HCT116 (cell line): Measurements from ENCODE around the gene DRC7. TPM values are rescaled to one million over a fixed set of nuclear protein-coding genes. Genes with fewer than 3 reads are reported as not detected.

Source experiments
- ATAC-seq: fragments of 200-7000 bp; cut with Tn5 transposase; 2 replicates; pipeline ENCODE4 v1.9.1; 2020; ENCODE audit warnings: mild to moderate bottlenecking, moderate library complexity
- BruUV-seq: library from RNA; stranded (reverse); fragments of 400-500 nt; replicated peaks from 2 replicates; lab custom pipeline; 2021; lab: Mats Ljungman, UMichigan
- CTCF ChIA-PET: fragments of 300-600 bp; sonication (Branson Sonifier 250); formaldehyde crosslinking; loops from one replicate; lab custom pipeline; 2021; ENCODE audit warnings: antibody characterized with exemption; lab: Charles Lee
- POLR2A ChIA-PET: fragments of 300-600, 350-600 bp; sonication (Branson Sonifier 250); formaldehyde crosslinking; loops from one replicate; lab custom pipeline; 2021; ENCODE audit warnings: antibody characterized with exemption; lab: Charles Lee
- RAD21 ChIA-PET, 2 experiments: fragments of 300-600 bp; sonication (Branson Sonifier 250); formaldehyde crosslinking; loops; one replicate each; lab custom pipeline; 2023; ENCODE audit warnings: low total read pairs in 2 of 2; ENCODE audit not compliant: uncharacterized antibody in 2 of 2, unreplicated experiment in 2 of 2, low non-redundant PET in 1 of 2; lab: Charles Lee
- DNase-seq: peaks from one replicate; pipeline ENCODE4 v3.0.0-alpha.2; 2010; ENCODE audit warnings: low read depth, low spot score
- H2AFZ ChIP-seq: fragments of 200-600 bp; shearing (Covaris generic), sonication (generic); 2 replicates; pipeline ENCODE4 v1.6.1; 2017; ENCODE audit warnings: low read depth, mixed run types, mixed read lengths, antibody characterized with exemption, low read length; ENCODE audit not compliant: poor library complexity, severe bottlenecking
- H3K27ac ChIP-seq: 2 replicates; pipeline ENCODE4 v1.5.1; 2012; ENCODE audit warnings: low read depth, low read length
- H3K27me3 ChIP-seq: fragments of 200-600 bp; sonication (generic); 2 replicates; pipeline ENCODE4 v1.6.1; 2016; ENCODE audit warnings: mixed run types, low read length, mixed read lengths; ENCODE audit not compliant: insufficient read depth
- H3K36me3 ChIP-seq, 2 experiments: fragments of 200-500 bp in 1 of 2; fragments of 200-600 bp in 1 of 2; sonication (Bioruptor generic) in 1 of 2; sonication (generic) in 1 of 2; 2 replicates each; pipeline versions ENCODE4 v1.5.1 to v1.6.1; 2014 to 2016; ENCODE audit warnings: low read length in 2 of 2, inconsistent platforms in 1 of 2, mixed read lengths in 1 of 2, mixed run types in 1 of 2; ENCODE audit not compliant: insufficient read depth in 2 of 2, control insufficient read depth in 1 of 2
- H3K4me1 ChIP-seq, 2 experiments: fragments of 200-600 bp in 1 of 2; sonication (generic) in 1 of 2; 2 replicates each; pipeline versions ENCODE4 v1.5.1 to v1.6.1; 2012 to 2017; ENCODE audit warnings: low read length in 2 of 2, inconsistent platforms in 1 of 2, mild to moderate bottlenecking in 1 of 2, mixed read lengths in 1 of 2, mixed run types in 1 of 2, moderate library complexity in 1 of 2; ENCODE audit not compliant: insufficient read depth in 2 of 2, control insufficient read depth in 1 of 2
- H3K4me2 ChIP-seq: fragments of 200-600 bp; sonication (generic); 2 replicates; pipeline ENCODE4 v1.6.1; 2017; ENCODE audit warnings: mixed run types, low read length, mixed read lengths
- H3K4me3 ChIP-seq, 2 experiments: fragments of 200-600 bp in 1 of 2; sonication (generic) in 1 of 2; replicated peaks in 1 of 2; 2 replicates each; pipeline ENCODE4 v1.5.1; 2011 to 2016; ENCODE audit warnings: low read length in 2 of 2, control low read depth in 1 of 2, low read depth in 1 of 2, mild to moderate bottlenecking in 1 of 2, mixed read lengths in 1 of 2, mixed run types in 1 of 2
- H3K79me2 ChIP-seq: fragments of 200-600 bp; sonication (generic); 2 replicates; pipeline ENCODE4 v1.6.1; 2017; ENCODE audit warnings: mild to moderate bottlenecking, mixed run types, low read length, moderate library complexity, mixed read lengths; ENCODE audit not compliant: insufficient read depth
- H3K9ac ChIP-seq: fragments of 200-600 bp; sonication (generic); 2 replicates; pipeline ENCODE4 v1.6.1; 2016; ENCODE audit warnings: low read length, mixed read lengths
- H3K9me2 ChIP-seq: fragments of 200-600 bp; sonication (generic), shearing (Covaris generic); 2 replicates; pipeline ENCODE4 v1.6.1; 2017; ENCODE audit warnings: mixed run types, mild to moderate bottlenecking, moderate library complexity; ENCODE audit not compliant: insufficient read depth
- H3K9me3 ChIP-seq, 2 experiments: fragments of 200-500 bp in 1 of 2; fragments of 200-600 bp in 1 of 2; sonication (Bioruptor generic) in 1 of 2; sonication (generic) in 1 of 2; 2 replicates each; pipeline ENCODE4 v1.6.1; 2014 to 2017; ENCODE audit warnings: low read length in 2 of 2, mixed read lengths in 2 of 2, inconsistent platforms in 1 of 2, low read depth in 1 of 2, mild to moderate bottlenecking in 1 of 2, mixed run types in 1 of 2, moderate library complexity in 1 of 2; ENCODE audit not compliant: control insufficient read depth in 1 of 2, insufficient read depth in 1 of 2
- H4K20me1 ChIP-seq: fragments of 200-600 bp; sonication (generic), shearing (Covaris generic); 2 replicates; pipeline ENCODE4 v1.6.1; 2017; ENCODE audit warnings: mixed run types, mild to moderate bottlenecking, moderate library complexity; ENCODE audit not compliant: insufficient read depth
- CBX3 ChIP-seq: IDR thresholded peaks from 2 replicates; pipeline ENCODE4 v1.6.1; 2012; ENCODE audit warnings: low read depth
- ELF1 ChIP-seq: IDR thresholded peaks from 2 replicates; pipeline ENCODE4 v1.6.1; 2012; ENCODE audit warnings: low read depth, borderline replicate concordance
- MAX ChIP-seq: IDR thresholded peaks from 2 replicates; pipeline ENCODE4 v1.6.1; 2012
- SP1 ChIP-seq: IDR thresholded peaks from 2 replicates; pipeline ENCODE4 v1.6.1; 2012; ENCODE audit warnings: low read depth
- SRF ChIP-seq: IDR thresholded peaks from 2 replicates; pipeline ENCODE4 v1.6.1; 2012; ENCODE audit warnings: low read depth
- YY1 ChIP-seq: IDR thresholded peaks from 2 replicates; pipeline ENCODE4 v1.6.1; 2011; ENCODE audit warnings: low read length, low read depth, moderate library complexity, mild to moderate bottlenecking; ENCODE audit not compliant: insufficient replicate concordance; ENCODE audit errors: extremely low read depth
- ZNF274 ChIP-seq: fragments of 200-500 bp; sonication (Bioruptor generic); IDR thresholded peaks from 2 replicates; pipeline ENCODE4 v1.6.1; 2014; ENCODE audit warnings: mild to moderate bottlenecking, low read depth, low read length, inconsistent platforms
- intact Hi-C: fragments of 100-400 bp; cut with micrococcal nuclease; formaldehyde crosslinking; loops from 2 replicates; pipeline ENCODE4 v1.10.0; 2022
- total RNA-seq: library from RNA; stranded (reverse); gene quantifications from one replicate; pipeline ENCODE4 v1.2.1, GENCODE V29; 2021; ENCODE audit not compliant: unreplicated experiment

The DRC7 gene
- total RNA-seq, 1 experiment from 2014 or later: 0.91 TPM

- TF ChIP-seq SRF (no peak), CBX3 (no peak), ZNF274 (no peak)
These were observed 45.3 kb downstream of the DRC7 start (continued) for GRCh38 chr16:57739756-57740422.

GRCh38 chr16:57740423-57741071 is 45.9 kb downstream of the DRC7 start:
- Histone ChIP-seq H3K4me3 (no peak overlapping the region), H3K79me2 (peaks cover 5% of the 10 kb centered on the region; the same call in 1 of the 2 replicates), H3K27me3 (no peaks in the 10 kb centered on the region), H3K9me3 (no peaks in the 10 kb centered on the region), H3K9ac (no peak overlapping the region), H3K27ac (no peak overlapping the region), H2AFZ (no peak overlapping the region), H3K4me2 (no peak overlapping the region), H4K20me1 (no peaks in the 10 kb centered on the region)
- ChIA-PET POLR2A (no interaction called here), CTCF (no interaction called here)
- intact Hi-C loops: no loop called here
- no peak for DNase-seq
- BruUV-seq: no TSS peak
- no peak for TF ChIP-seq SRF
- no peak for TF ChIP-seq ZNF274
- TF ChIP-seq MAX: no peak
- TF ChIP-seq ELF1: no peak
- TF ChIP-seq CBX3: no peak
- TF ChIP-seq YY1: no peak
- TF ChIP-seq SP1: no peak
- TF ChIP-seq, all 23 proteins: peak for 0
- no peak for ATAC-seq
- Histone ChIP-seq H3K4me1 (peaks cover 8 to 16% of the 10 kb centered on the region in 2 experiments), H3K9me2 (no peaks in the 10 kb centered on the region), H3K36me3 (no peaks in the 10 kb centered on the region)
- RAD21 ChIA-PET: no interaction called here
